GM12878 (cell line): ENCODE data around the gene FOXJ3. TPM values are rescaled to one million over a fixed set of nuclear protein-coding genes. Genes with fewer than 3 reads are reported as not detected.

Source experiments
- ATAC-seq: fragments of 200-7000 bp; cut with Tn5 transposase; 3 replicates; pipeline ENCODE4 v1.9.1; 2020; ENCODE audit warnings: mild to moderate bottlenecking, moderate library complexity
- BruUV-seq: library from RNA; stranded (reverse); fragments of 400-500 nt; replicated peaks from 2 replicates; lab custom pipeline; 2021; lab: Mats Ljungman, UMichigan
- CTCF ChIA-PET: fragments of 300-600 bp; sonication (Branson Sonifier 250); formaldehyde crosslinking; extraction: SDS; loops from one replicate; lab custom pipeline; 2021; ENCODE audit warnings: inconsistent platforms; lab: Yijun Ruan, JAX
- POLR2A ChIA-PET: fragments of 350-600 bp; formaldehyde crosslinking; extraction: SDS; loops from one replicate; lab custom pipeline; 2021; ENCODE audit warnings: inconsistent platforms; lab: Charles Lee
- RAD21 ChIA-PET: fragments of 300-600 bp; sonication (Branson Sonifier 250); formaldehyde crosslinking; loops from one replicate; lab custom pipeline; 2023; ENCODE audit warnings: antibody characterized with exemption; ENCODE audit not compliant: unreplicated experiment; lab: Charles Lee
- SMC1A ChIA-PET: fragments of 300-600 bp; sonication (Branson Sonifier 250); formaldehyde crosslinking; loops from one replicate; lab custom pipeline; 2023; ENCODE audit not compliant: unreplicated experiment, uncharacterized antibody; lab: Charles Lee
- DNase-seq: peaks from one replicate; pipeline ENCODE4 v3.0.0-alpha.2; 2011; ENCODE audit warnings: low read depth, low spot score
- FAIRE-seq: peaks from 3 replicates; lab custom pipeline; 2011; peaks lifted over from hg19 to GRCh38; lab: Jason Lieb, UNC
- H2AFZ ChIP-seq: 2 replicates; pipeline ENCODE4 v1.6.0; 2011; ENCODE audit warnings: low read depth, low read length, control low read depth; ENCODE audit not compliant: control insufficient read depth
- H3K27ac ChIP-seq: 2 replicates; pipeline ENCODE4 v1.5.1; 2011; ENCODE audit warnings: control low read depth; ENCODE audit not compliant: control insufficient read depth, insufficient read depth
- H3K27me3 ChIP-seq, 2 experiments: replicated peaks in 1 of 2; 2 replicates each; pipeline versions ENCODE4 v1.6.0 to v1.6.1; 2011; ENCODE audit warnings: low read length in 1 of 2; ENCODE audit not compliant: control insufficient read depth in 2 of 2, insufficient read depth in 2 of 2
- H3K36me3 ChIP-seq, 2 experiments: 2 replicates each; pipeline ENCODE4 v1.5.1; 2011; ENCODE audit warnings: low read length in 1 of 2; ENCODE audit not compliant: control insufficient read depth in 2 of 2, insufficient read depth in 2 of 2
- H3K4me1 ChIP-seq: 2 replicates; pipeline ENCODE4 v1.6.1; 2011; ENCODE audit warnings: mild to moderate bottlenecking, low read length, moderate library complexity, mixed read lengths; ENCODE audit not compliant: control insufficient read depth, insufficient read depth
- H3K4me2 ChIP-seq: 2 replicates; pipeline ENCODE4 v1.6.0; 2011; ENCODE audit warnings: control low read depth; ENCODE audit not compliant: control insufficient read depth, insufficient read depth
- H3K4me3 ChIP-seq: fragments of 200-600 bp; sonication (generic); 2 replicates; pipeline ENCODE4 v1.5.1; 2016
- H3K79me2 ChIP-seq: 2 replicates; pipeline ENCODE4 v1.6.0; 2011; ENCODE audit warnings: low read length; ENCODE audit not compliant: control insufficient read depth, insufficient read depth
- H3K9ac ChIP-seq: 2 replicates; pipeline ENCODE4 v1.8.0; 2011; ENCODE audit warnings: low read length, control low read depth, mixed read lengths; ENCODE audit not compliant: control insufficient read depth, insufficient read depth
- H3K9me3 ChIP-seq: replicated peaks from 3 replicates; pipeline ENCODE4 v1.5.1; 2011; ENCODE audit warnings: mild to moderate bottlenecking, low read length; ENCODE audit not compliant: control insufficient read depth, insufficient read depth
- H4K20me1 ChIP-seq: 2 replicates; pipeline ENCODE4 v1.6.0; 2011; ENCODE audit not compliant: control insufficient read depth, insufficient read depth
- BCL11A ChIP-seq: IDR thresholded peaks from 2 replicates; pipeline ENCODE4 v1.6.1; 2011; ENCODE audit warnings: low read depth, low read length
- CBX5 ChIP-seq: sonication (generic); IDR thresholded peaks from 2 replicates; pipeline ENCODE4 v1.6.1; 2016; ENCODE audit warnings: low read depth, moderate library complexity, mild to moderate bottlenecking, inconsistent platforms
- CREM ChIP-seq: IDR thresholded peaks from 2 replicates; pipeline ENCODE4 v1.6.1; 2014; ENCODE audit warnings: antibody characterized with exemption, low read depth
- ESRRA ChIP-seq: IDR thresholded peaks from 2 replicates; pipeline ENCODE4 v1.6.1; 2012; ENCODE audit warnings: mild to moderate bottlenecking, low read length, improper control_type of control experiment
- ETV6 ChIP-seq, 2 experiments: fragments of 450-650 bp in 1 of 2; IDR thresholded peaks in 1 of 2; conservative IDR thresholded peaks in 1 of 2; 2 replicates each; pipeline ENCODE4 v1.6.1; 2014; ENCODE audit warnings: antibody characterized with exemption in 1 of 2, borderline replicate concordance in 1 of 2, low read depth in 1 of 2, mild to moderate bottlenecking in 1 of 2, moderate library complexity in 1 of 2
- HDAC2 ChIP-seq: fragments of 200-600 bp; sonication (generic); IDR thresholded peaks from 2 replicates; pipeline ENCODE4 v1.6.1; 2017
- KAT2A ChIP-seq: conservative IDR thresholded peaks from 2 replicates; pipeline ENCODE4 v1.6.1; 2011; ENCODE audit warnings: low read depth, low read length; ENCODE audit not compliant: control insufficient read depth
- NFXL1 ChIP-seq: fragments of 450-650 bp; IDR thresholded peaks from 2 replicates; pipeline ENCODE4 v1.6.1; 2017; ENCODE audit warnings: antibody characterized with exemption, mild to moderate bottlenecking, borderline replicate concordance
- NRF1 ChIP-seq: conservative IDR thresholded peaks from 2 replicates; pipeline ENCODE4 v1.6.1; 2011; ENCODE audit warnings: mild to moderate bottlenecking, low read depth, low read length, improper control_type of control experiment
- PML ChIP-seq: IDR thresholded peaks from 2 replicates; pipeline ENCODE4 v1.6.1; 2012; ENCODE audit warnings: low read length, inconsistent platforms
- RAD21 ChIP-seq: IDR thresholded peaks from 2 replicates; pipeline ENCODE4 v1.6.1; 2011; ENCODE audit warnings: mild to moderate bottlenecking, low read depth, low read length, moderate library complexity; ENCODE audit not compliant: insufficient read depth
- RUNX3 ChIP-seq: IDR thresholded peaks from 2 replicates; pipeline ENCODE4 v1.6.1; 2012; ENCODE audit warnings: low read length, inconsistent platforms
- SREBF1 ChIP-seq: IDR thresholded peaks from 2 replicates; pipeline ENCODE4 v1.6.1; 2012; ENCODE audit warnings: mild to moderate bottlenecking, low read length
- TCF3 ChIP-seq: IDR thresholded peaks from 2 replicates; pipeline ENCODE4 v1.6.1; 2012; ENCODE audit warnings: low read depth, mild to moderate bottlenecking, low read length, borderline replicate concordance; ENCODE audit not compliant: insufficient read depth
- WGBS: methylation state at CpG from one replicate; pipeline ENCODE4 v1.1.6; 2016; ENCODE audit warnings: low lambda C conversion rate; ENCODE audit not compliant: insufficient replicate concordance, insufficient coverage; ENCODE audit errors: missing lambda C conversion rate; 5-methylcytosine and 5-hydroxymethylcytosine counted together
- in situ Hi-C: fragments of 300-500 bp; cut with MboI; formaldehyde crosslinking; loops from 9 replicates; pipeline ENCODE4 v1.14.3; 2018; ENCODE audit warnings: mixed read lengths
- intact Hi-C: fragments of 100-400 bp; cut with micrococcal nuclease; formaldehyde crosslinking; loops from one replicate; pipeline ENCODE4 v1.14.2; 2022; ENCODE audit not compliant: unreplicated experiment
- polyA plus RNA-seq, 11 experiments: library from polyadenylated mRNA; depleted of rRNA in 4 of 11; unstranded in 6 of 11; stranded (reverse) in 5 of 11; fragments of >200 nt; fragmentation: Nextera tagmentation in 4 of 11; fragmentation: Illumina TruSeq in 1 of 11; extraction: Ambion mirVana in 4 of 11; extraction: Trizol in 1 of 11; gene quantifications; 1 replicate in 1 of 11; 2 replicates in 10 of 11; pipeline versions ENCODE4 v1.2.1 to v1.2.3, GENCODE V29; 2011 to 2016; ENCODE audit warnings: inconsistent platforms in 2 of 11, missing spikeins in 2 of 11, low read depth in 1 of 11
- total RNA-seq, 4 experiments: library from RNA; depleted of rRNA in 3 of 4; stranded (reverse); fragments of >200 nt in 3 of 4; fragmentation: Illumina TruSeq in 1 of 4; extraction: Trizol in 1 of 4; gene quantifications; 2 replicates each; pipeline versions ENCODE4 v1.2.1 to v1.2.3, GENCODE V29; 2013 to 2021
- TF ChIP-seq, protein P1 (sequence below): IDR thresholded peaks from 2 replicates; pipeline ENCODE4 v1.6.1; 2011; ENCODE audit warnings: low read depth, mild to moderate bottlenecking, low read length, moderate library complexity, borderline replicate concordance; ENCODE audit errors: extremely low read depth
- TF ChIP-seq, protein P2 (sequence below): fragments of 450-650 bp; IDR thresholded peaks from 2 replicates; pipeline ENCODE4 v1.6.1; 2017; ENCODE audit warnings: mild to moderate bottlenecking
- TF ChIP-seq, protein P3 (sequence below): IDR thresholded peaks from 2 replicates; pipeline ENCODE4 v1.6.1; 2011; ENCODE audit warnings: borderline replicate concordance, low read depth, mild to moderate bottlenecking, moderate library complexity, low read length; ENCODE audit not compliant: insufficient read depth, poor library complexity, severe bottlenecking
- TF ChIP-seq, protein P4 (sequence below): IDR thresholded peaks from 2 replicates; pipeline ENCODE4 v1.6.1; 2012; ENCODE audit warnings: low read depth, low read length, improper control_type of control experiment

FOXJ3 gene
- total and polyA plus RNA-seq, 10 of the 15 experiments (the other 5 are each of a cell fraction or from before 2014, with no cell fraction given), result 9.5 to 54.2 (median 24.7) TPM

DNA sequence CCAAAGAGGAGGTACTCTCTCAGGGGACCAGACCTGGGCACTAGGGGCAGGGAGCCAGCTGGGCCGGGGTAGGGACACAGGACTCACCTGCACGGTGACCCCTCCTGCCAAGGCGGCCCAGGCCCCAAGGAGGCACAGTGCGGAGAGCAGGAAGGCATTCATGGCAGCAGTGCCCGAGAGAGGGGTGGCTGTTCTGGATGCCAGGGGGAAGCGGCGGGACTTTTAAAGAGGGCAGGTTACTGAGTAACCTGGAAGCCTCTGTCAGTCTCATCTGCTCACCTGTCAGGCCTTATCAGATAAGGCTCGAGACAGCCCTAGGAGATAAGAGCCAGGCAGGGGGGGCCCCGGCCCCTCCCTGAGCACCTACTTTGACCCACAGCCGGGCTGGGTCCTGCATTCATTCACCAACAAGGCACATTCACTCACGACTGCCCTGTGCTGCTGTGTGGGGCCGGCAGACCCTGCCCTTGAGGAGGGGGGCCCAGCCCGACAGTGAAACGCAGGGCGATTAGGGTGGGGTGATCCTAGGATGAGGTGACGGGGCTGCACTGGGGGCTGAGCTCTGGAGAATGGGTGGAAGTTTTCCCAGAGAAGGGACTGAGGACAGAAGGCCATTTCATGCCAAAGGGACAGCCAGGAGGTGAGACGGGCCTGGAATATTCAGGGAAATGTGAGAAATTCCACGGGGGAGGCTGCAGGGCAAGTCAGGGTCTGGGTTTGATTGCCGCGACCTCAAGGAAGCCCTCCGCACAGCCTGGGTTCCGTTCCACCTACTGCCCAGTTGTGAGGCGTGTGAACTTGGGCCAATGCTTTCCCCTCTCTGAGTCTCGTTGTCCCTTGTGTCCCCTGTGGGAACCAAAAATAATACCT is 170.2 kb downstream of the FOXJ3 start, which contains the start of gene GUCA2A:
Gene GUCA2A, minus strand, starts transcription at position 195 of the 870 bp plus-strand sequence. Its CDS starts 33 bp downstream, at position 162.
- H3K4me2 ChIP-seq, result no peak within 1 kb of the TSS
- TF ChIP-seq, protein P1, sequence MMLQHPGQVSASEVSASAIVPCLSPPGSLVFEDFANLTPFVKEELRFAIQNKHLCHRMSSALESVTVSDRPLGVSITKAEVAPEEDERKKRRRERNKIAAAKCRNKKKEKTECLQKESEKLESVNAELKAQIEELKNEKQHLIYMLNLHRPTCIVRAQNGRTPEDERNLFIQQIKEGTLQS, result no peak
- TF ChIP-seq, protein P2, sequence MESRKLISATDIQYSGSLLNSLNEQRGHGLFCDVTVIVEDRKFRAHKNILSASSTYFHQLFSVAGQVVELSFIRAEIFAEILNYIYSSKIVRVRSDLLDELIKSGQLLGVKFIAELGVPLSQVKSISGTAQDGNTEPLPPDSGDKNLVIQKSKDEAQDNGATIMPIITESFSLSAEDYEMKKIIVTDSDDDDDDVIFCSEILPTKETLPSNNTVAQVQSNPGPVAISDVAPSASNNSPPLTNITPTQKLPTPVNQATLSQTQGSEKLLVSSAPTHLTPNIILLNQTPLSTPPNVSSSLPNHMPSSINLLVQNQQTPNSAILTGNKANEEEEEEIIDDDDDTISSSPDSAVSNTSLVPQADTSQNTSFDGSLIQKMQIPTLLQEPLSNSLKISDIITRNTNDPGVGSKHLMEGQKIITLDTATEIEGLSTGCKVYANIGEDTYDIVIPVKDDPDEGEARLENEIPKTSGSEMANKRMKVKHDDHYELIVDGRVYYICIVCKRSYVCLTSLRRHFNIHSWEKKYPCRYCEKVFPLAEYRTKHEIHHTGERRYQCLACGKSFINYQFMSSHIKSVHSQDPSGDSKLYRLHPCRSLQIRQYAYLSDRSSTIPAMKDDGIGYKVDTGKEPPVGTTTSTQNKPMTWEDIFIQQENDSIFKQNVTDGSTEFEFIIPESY, result no peak
- TF ChIP-seq BCL11A (no peak), NFXL1 (no peak), CREM (no peak), CBX5 (no peak), RAD21 (no peak), RUNX3 (no peak), TCF3 (no peak), NRF1 (no peak), SREBF1 (no peak), HDAC2 (no peak), PML (no peak), ESRRA (no peak), KAT2A (no peak), ETV6 (conservative IDR thresholded peaks at IDR 0.05 in 1 of 2, IDR thresholded peaks at IDR 0.05 in 1 of 2; ENCODE audit: borderline replicate concordance in 1 of 2, low read depth in 1 of 2) (no peak)
- TF ChIP-seq, protein P3, sequence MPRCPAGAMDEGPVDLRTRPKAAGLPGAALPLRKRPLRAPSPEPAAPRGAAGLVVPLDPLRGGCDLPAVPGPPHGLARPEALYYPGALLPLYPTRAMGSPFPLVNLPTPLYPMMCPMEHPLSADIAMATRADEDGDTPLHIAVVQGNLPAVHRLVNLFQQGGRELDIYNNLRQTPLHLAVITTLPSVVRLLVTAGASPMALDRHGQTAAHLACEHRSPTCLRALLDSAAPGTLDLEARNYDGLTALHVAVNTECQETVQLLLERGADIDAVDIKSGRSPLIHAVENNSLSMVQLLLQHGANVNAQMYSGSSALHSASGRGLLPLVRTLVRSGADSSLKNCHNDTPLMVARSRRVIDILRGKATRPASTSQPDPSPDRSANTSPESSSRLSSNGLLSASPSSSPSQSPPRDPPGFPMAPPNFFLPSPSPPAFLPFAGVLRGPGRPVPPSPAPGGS, result no peak
- TF ChIP-seq, protein P4, sequence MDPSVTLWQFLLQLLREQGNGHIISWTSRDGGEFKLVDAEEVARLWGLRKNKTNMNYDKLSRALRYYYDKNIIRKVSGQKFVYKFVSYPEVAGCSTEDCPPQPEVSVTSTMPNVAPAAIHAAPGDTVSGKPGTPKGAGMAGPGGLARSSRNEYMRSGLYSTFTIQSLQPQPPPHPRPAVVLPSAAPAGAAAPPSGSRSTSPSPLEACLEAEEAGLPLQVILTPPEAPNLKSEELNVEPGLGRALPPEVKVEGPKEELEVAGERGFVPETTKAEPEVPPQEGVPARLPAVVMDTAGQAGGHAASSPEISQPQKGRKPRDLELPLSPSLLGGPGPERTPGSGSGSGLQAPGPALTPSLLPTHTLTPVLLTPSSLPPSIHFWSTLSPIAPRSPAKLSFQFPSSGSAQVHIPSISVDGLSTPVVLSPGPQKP, result no peak
- intact Hi-C loops, result no loop called here
- no peak within 1 kb of the TSS for H3K4me3 ChIP-seq
- ChIA-PET POLR2A (no interaction called here), RAD21 (no interaction called here), SMC1A (no interaction called here), CTCF (interaction anchor here (6.7 kb wide), 1 partner anchor 9 kb away, joined by 39 read pairs; no protein-coding TSS in a partner anchor)
- FAIRE-seq, result no peak
- ATAC-seq, result no peak
- H2AFZ ChIP-seq, result no peak within 1 kb of the TSS
- H3K4me1 ChIP-seq, result no peaks in the 10 kb centered on the region
- H4K20me1 ChIP-seq, result no peaks in the 10 kb centered on the region
- no peaks in the 10 kb centered on the region for H3K27me3 ChIP-seq
- no peaks in the 10 kb centered on the region for H3K36me3 ChIP-seq
- no peaks in the 10 kb centered on the region for H3K79me2 ChIP-seq
- H3K9me3 ChIP-seq, result peaks cover 4% of the 10 kb centered on the region; the same call in 1 of the 3 replicates
- no peak for DNase-seq
- 41% methylated on average over 24 of the region's 24 CpGs for WGBS
- H3K27ac ChIP-seq, result no peak within 1 kb of the TSS
- in situ Hi-C loops, result no loop called here
- no TSS peak for BruUV-seq
- H3K9ac ChIP-seq, result no peak within 1 kb of the TSS
